GM12878 (cell line): Measurements from ENCODE around the gene ERVV-1. TPM values are rescaled to one million over a fixed set of nuclear protein-coding genes. Genes with fewer than 3 reads are reported as not detected.

Source experiments
- ATAC-seq: fragments of 200-7000 bp; cut with Tn5 transposase; 3 replicates; pipeline ENCODE4 v1.9.1; 2020; ENCODE audit warnings: mild to moderate bottlenecking, moderate library complexity
- BruUV-seq: library from RNA; stranded (reverse); fragments of 400-500 nt; replicated peaks from 2 replicates; lab custom pipeline; 2021; lab: Mats Ljungman, UMichigan
- CTCF ChIA-PET: fragments of 300-600 bp; sonication (Branson Sonifier 250); formaldehyde crosslinking; extraction: SDS; loops from one replicate; lab custom pipeline; 2021; ENCODE audit warnings: inconsistent platforms; lab: Yijun Ruan, JAX
- POLR2A ChIA-PET: fragments of 350-600 bp; formaldehyde crosslinking; extraction: SDS; loops from one replicate; lab custom pipeline; 2021; ENCODE audit warnings: inconsistent platforms; lab: Charles Lee
- RAD21 ChIA-PET: fragments of 300-600 bp; sonication (Branson Sonifier 250); formaldehyde crosslinking; loops from one replicate; lab custom pipeline; 2023; ENCODE audit warnings: antibody characterized with exemption; ENCODE audit not compliant: unreplicated experiment; lab: Charles Lee
- SMC1A ChIA-PET: fragments of 300-600 bp; sonication (Branson Sonifier 250); formaldehyde crosslinking; loops from one replicate; lab custom pipeline; 2023; ENCODE audit not compliant: unreplicated experiment, uncharacterized antibody; lab: Charles Lee
- DNase-seq: peaks from one replicate; pipeline ENCODE4 v3.0.0-alpha.2; 2011; ENCODE audit warnings: low read depth, low spot score
- FAIRE-seq: peaks from 3 replicates; lab custom pipeline; 2011; peaks lifted over from hg19 to GRCh38; lab: Jason Lieb, UNC
- H2AFZ ChIP-seq: 2 replicates; pipeline ENCODE4 v1.6.0; 2011; ENCODE audit warnings: low read depth, low read length, control low read depth; ENCODE audit not compliant: control insufficient read depth
- H3K27ac ChIP-seq: 2 replicates; pipeline ENCODE4 v1.5.1; 2011; ENCODE audit warnings: control low read depth; ENCODE audit not compliant: control insufficient read depth, insufficient read depth
- H3K27me3 ChIP-seq, 2 experiments: replicated peaks in 1 of 2; 2 replicates each; pipeline versions ENCODE4 v1.6.0 to v1.6.1; 2011; ENCODE audit warnings: low read length in 1 of 2; ENCODE audit not compliant: control insufficient read depth in 2 of 2, insufficient read depth in 2 of 2
- H3K36me3 ChIP-seq, 2 experiments: 2 replicates each; pipeline ENCODE4 v1.5.1; 2011; ENCODE audit warnings: low read length in 1 of 2; ENCODE audit not compliant: control insufficient read depth in 2 of 2, insufficient read depth in 2 of 2
- H3K4me1 ChIP-seq: 2 replicates; pipeline ENCODE4 v1.6.1; 2011; ENCODE audit warnings: mild to moderate bottlenecking, low read length, moderate library complexity, mixed read lengths; ENCODE audit not compliant: control insufficient read depth, insufficient read depth
- H3K4me2 ChIP-seq: 2 replicates; pipeline ENCODE4 v1.6.0; 2011; ENCODE audit warnings: control low read depth; ENCODE audit not compliant: control insufficient read depth, insufficient read depth
- H3K4me3 ChIP-seq: fragments of 200-600 bp; sonication (generic); 2 replicates; pipeline ENCODE4 v1.5.1; 2016
- H3K79me2 ChIP-seq: 2 replicates; pipeline ENCODE4 v1.6.0; 2011; ENCODE audit warnings: low read length; ENCODE audit not compliant: control insufficient read depth, insufficient read depth
- H3K9ac ChIP-seq: 2 replicates; pipeline ENCODE4 v1.8.0; 2011; ENCODE audit warnings: low read length, control low read depth, mixed read lengths; ENCODE audit not compliant: control insufficient read depth, insufficient read depth
- H3K9me3 ChIP-seq: replicated peaks from 3 replicates; pipeline ENCODE4 v1.5.1; 2011; ENCODE audit warnings: mild to moderate bottlenecking, low read length; ENCODE audit not compliant: control insufficient read depth, insufficient read depth
- H4K20me1 ChIP-seq: 2 replicates; pipeline ENCODE4 v1.6.0; 2011; ENCODE audit not compliant: control insufficient read depth, insufficient read depth
- BCL11A ChIP-seq: IDR thresholded peaks from 2 replicates; pipeline ENCODE4 v1.6.1; 2011; ENCODE audit warnings: low read depth, low read length
- BMI1 ChIP-seq: fragments of 450-650 bp; IDR thresholded peaks from 2 replicates; pipeline ENCODE4 v1.6.1; 2016; ENCODE audit warnings: mild to moderate bottlenecking, moderate library complexity, borderline replicate concordance
- BRCA1 ChIP-seq: IDR thresholded peaks from 2 replicates; pipeline ENCODE4 v1.6.1; 2011; ENCODE audit warnings: low read depth, low read length, improper control_type of control experiment
- CBFB ChIP-seq: IDR thresholded peaks from 2 replicates; pipeline ENCODE4 v1.6.1; 2016; ENCODE audit warnings: antibody characterized with exemption, low read depth
- CREM ChIP-seq: IDR thresholded peaks from 2 replicates; pipeline ENCODE4 v1.6.1; 2014; ENCODE audit warnings: antibody characterized with exemption, low read depth
- FOXK2 ChIP-seq: fragments of 450-650 bp; IDR thresholded peaks from 2 replicates; pipeline ENCODE4 v1.6.1; 2017; ENCODE audit warnings: mild to moderate bottlenecking, moderate library complexity
- HDAC2 ChIP-seq: fragments of 200-600 bp; sonication (generic); IDR thresholded peaks from 2 replicates; pipeline ENCODE4 v1.6.1; 2017
- JUNB ChIP-seq: IDR thresholded peaks from 2 replicates; pipeline ENCODE4 v1.6.1; 2016; ENCODE audit warnings: antibody characterized with exemption, mild to moderate bottlenecking
- MAX ChIP-seq: IDR thresholded peaks from 2 replicates; pipeline ENCODE4 v1.6.1; 2012; ENCODE audit warnings: low read depth, low read length, improper control_type of control experiment
- POU2F2 ChIP-seq: IDR thresholded peaks from 3 replicates; pipeline ENCODE4 v1.6.1; 2011; ENCODE audit warnings: low read depth, mild to moderate bottlenecking, low read length, borderline replicate concordance
- RB1 ChIP-seq: fragments of 450-650 bp; formaldehyde crosslinking; IDR thresholded peaks from 2 replicates; pipeline ENCODE4 v1.6.1; 2017; ENCODE audit warnings: mild to moderate bottlenecking, borderline replicate concordance
- RCOR1 ChIP-seq: conservative IDR thresholded peaks from 2 replicates; pipeline ENCODE4 v1.6.1; 2012; ENCODE audit warnings: low read depth, low read length, improper control_type of control experiment
- SMAD5 ChIP-seq: IDR thresholded peaks from 2 replicates; pipeline ENCODE4 v1.6.1; 2016; ENCODE audit warnings: antibody characterized with exemption, low read depth
- YBX1 ChIP-seq: fragments of 450-650 bp; IDR thresholded peaks from 2 replicates; pipeline ENCODE4 v1.6.1; 2016; ENCODE audit warnings: antibody characterized with exemption
- ZBED1 ChIP-seq: IDR thresholded peaks from 2 replicates; pipeline ENCODE4 v1.6.1; 2016; ENCODE audit warnings: borderline replicate concordance
- ZBTB40 ChIP-seq: fragments of 450-650 bp; IDR thresholded peaks from 2 replicates; pipeline ENCODE4 v1.6.1; 2016; ENCODE audit warnings: mild to moderate bottlenecking, moderate library complexity, borderline replicate concordance
- ZNF207 ChIP-seq: fragments of 450-650 bp; IDR thresholded peaks from 2 replicates; pipeline ENCODE4 v1.6.1; 2014; ENCODE audit warnings: antibody characterized with exemption, mild to moderate bottlenecking, borderline replicate concordance
- ZSCAN29 ChIP-seq: fragments of 450-650 bp; IDR thresholded peaks from 2 replicates; pipeline ENCODE4 v1.6.1; 2017; ENCODE audit warnings: mild to moderate bottlenecking, moderate library complexity
- WGBS: methylation state at CpG from one replicate; pipeline ENCODE4 v1.1.6; 2016; ENCODE audit warnings: low lambda C conversion rate; ENCODE audit not compliant: insufficient replicate concordance, insufficient coverage; ENCODE audit errors: missing lambda C conversion rate; 5-methylcytosine and 5-hydroxymethylcytosine counted together
- in situ Hi-C: fragments of 300-500 bp; cut with MboI; formaldehyde crosslinking; loops from 9 replicates; pipeline ENCODE4 v1.14.3; 2018; ENCODE audit warnings: mixed read lengths
- intact Hi-C: fragments of 100-400 bp; cut with micrococcal nuclease; formaldehyde crosslinking; loops from one replicate; pipeline ENCODE4 v1.14.2; 2022; ENCODE audit not compliant: unreplicated experiment
- polyA plus RNA-seq, 11 experiments: library from polyadenylated mRNA; depleted of rRNA in 4 of 11; unstranded in 6 of 11; stranded (reverse) in 5 of 11; fragments of >200 nt; fragmentation: Nextera tagmentation in 4 of 11; fragmentation: Illumina TruSeq in 1 of 11; extraction: Ambion mirVana in 4 of 11; extraction: Trizol in 1 of 11; gene quantifications; 1 replicate in 1 of 11; 2 replicates in 10 of 11; pipeline versions ENCODE4 v1.2.1 to v1.2.3, GENCODE V29; 2011 to 2016; ENCODE audit warnings: inconsistent platforms in 2 of 11, missing spikeins in 2 of 11, low read depth in 1 of 11
- total RNA-seq, 4 experiments: library from RNA; depleted of rRNA in 3 of 4; stranded (reverse); fragments of >200 nt in 3 of 4; fragmentation: Illumina TruSeq in 1 of 4; extraction: Trizol in 1 of 4; gene quantifications; 2 replicates each; pipeline versions ENCODE4 v1.2.1 to v1.2.3, GENCODE V29; 2013 to 2021

The ERVV-1 gene
- total and polyA plus RNA-seq, 10 of the 15 experiments (the other 5 are each of a cell fraction or from before 2014, with no cell fraction given) = 0.05 TPM; not detected in 9

GRCh38 chr19:53055117-53055516 lies 41.4 kb downstream of the ERVV-1 start:
- no peak overlapping the region for H3K9ac ChIP-seq
- no peaks in the 10 kb centered on the region for H3K36me3 ChIP-seq
- ChIA-PET CTCF (no interaction called here), SMC1A (no interaction called here), POLR2A (interaction anchor here (0.6 kb wide), 1 partner anchor 409 kb away, joined by 3 read pairs; no protein-coding TSS in a partner anchor), RAD21 (no interaction called here)
- WGBS = 0% methylated on average over 2 of the region's 2 CpGs
- BruUV-seq = no TSS peak
- H3K27ac ChIP-seq = no peak overlapping the region
- no peak for FAIRE-seq
- TF ChIP-seq JUNB (no peak), CREM (no peak), POU2F2 (no peak), FOXK2 (no peak), ZBED1 (no peak), MAX (no peak), BMI1 (no peak), BRCA1 (no peak), BCL11A (no peak), ZNF207 (no peak), YBX1 (no peak), RB1 (no peak), CBFB (no peak), RCOR1 (no peak), HDAC2 (no peak), ZBTB40 (no peak), SMAD5 (no peak), ZSCAN29 (no peak)
- H3K9me3 ChIP-seq = peaks cover 9% of the 10 kb centered on the region; the same call in 2 of the 3 replicates
- in situ Hi-C loops = no loop called here
- ATAC-seq = no peak
- no peaks in the 10 kb centered on the region for H3K4me1 ChIP-seq
- no peak for DNase-seq
- no peaks in the 10 kb centered on the region for H3K27me3 ChIP-seq
- no peaks in the 10 kb centered on the region for H3K79me2 ChIP-seq
- no peak overlapping the region for H3K4me3 ChIP-seq
- no peak overlapping the region for H2AFZ ChIP-seq
- intact Hi-C loops = no loop called here
- no peaks in the 10 kb centered on the region for H4K20me1 ChIP-seq
- H3K4me2 ChIP-seq = no peak overlapping the region
